GM21423 (cell line): Measurements from ENCODE around the gene USH2A.

Source experiments
- ATAC-seq: cut with Tn5 transposase; IDR thresholded peaks from one replicate; pipeline ENCODE4 v1.9.1; 2021; ENCODE audit warnings: mild to moderate bottlenecking, moderate library complexity; ENCODE audit not compliant: unreplicated experiment

USH2A gene

GRCh38 chr1:215888159-215888558 lies 535.1 kb downstream of the USH2A start:
- no peak for ATAC-seq

GRCh38 chr1:215887627-215888026 lies 535.6 kb downstream of the USH2A start:
- no peak for ATAC-seq

GRCh38 chr1:215883004-215883403 lies 540.2 kb downstream of the USH2A start:
- no peak for ATAC-seq

GRCh38 chr1:215878843-215879242 lies 544.4 kb downstream of the USH2A start:
- ATAC-seq, result no peak

- ATAC-seq, result no peak
Measured at GRCh38 chr1:215878128-215878527, 545.1 kb downstream of the USH2A start.

- no peak for ATAC-seq
Measured at GRCh38 chr1:215877452-215877951, 545.7 kb downstream of the USH2A start.

- no peak for ATAC-seq
Measured at GRCh38 chr1:215875712-215876111, 547.5 kb downstream of the USH2A start.

GRCh38 chr1:215875236-215875635 lies 548.0 kb downstream of the USH2A start:
- ATAC-seq, result no peak

- ATAC-seq, result no peak
Measured at GRCh38 chr1:215872658-215873057, 550.6 kb downstream of the USH2A start.

GRCh38 chr1:215868500-215868899 lies 554.7 kb downstream of the USH2A start:
- no peak for ATAC-seq

GRCh38 chr1:215865060-215865459 lies 558.2 kb downstream of the USH2A start:
- ATAC-seq, result no peak

GRCh38 chr1:215863796-215864195 lies 559.5 kb downstream of the USH2A start:
- peak; percentile 46 for ATAC-seq

- no peak for ATAC-seq
Measured at GRCh38 chr1:215860833-215861232, 562.4 kb downstream of the USH2A start.

GRCh38 chr1:215857317-215857716 lies 565.9 kb downstream of the USH2A start:
- no peak for ATAC-seq

GRCh38 chr1:215845234-215845891 lies 577.9 kb downstream of the USH2A start:
- no peak for ATAC-seq

GRCh38 chr1:215844777-215845176 lies 578.5 kb downstream of the USH2A start:
- no peak for ATAC-seq

- ATAC-seq, result no peak
Measured at GRCh38 chr1:215844266-215844665, 579.0 kb downstream of the USH2A start.

GRCh38 chr1:215842905-215843304 lies 580.3 kb downstream of the USH2A start:
- ATAC-seq, result no peak

- no peak for ATAC-seq
Measured at GRCh38 chr1:215835951-215836350, 587.3 kb downstream of the USH2A start.

GRCh38 chr1:215833941-215834729 lies 589.1 kb downstream of the USH2A start:
- no peak for ATAC-seq

GRCh38 chr1:215830226-215830810 lies 592.9 kb downstream of the USH2A start:
- ATAC-seq, result no peak

GRCh38 chr1:215825056-215825455 lies 598.2 kb downstream of the USH2A start:
- ATAC-seq, result no peak
